ENCODE results near the gene NTM. TPM values are rescaled to one million over a fixed set of nuclear protein-coding genes. Genes with fewer than 3 reads are reported as not detected.

NTM gene
- polyA plus RNA-seq, 5 donors: 14.0 to 30.1 (median 23.9) TPM

DNA sequence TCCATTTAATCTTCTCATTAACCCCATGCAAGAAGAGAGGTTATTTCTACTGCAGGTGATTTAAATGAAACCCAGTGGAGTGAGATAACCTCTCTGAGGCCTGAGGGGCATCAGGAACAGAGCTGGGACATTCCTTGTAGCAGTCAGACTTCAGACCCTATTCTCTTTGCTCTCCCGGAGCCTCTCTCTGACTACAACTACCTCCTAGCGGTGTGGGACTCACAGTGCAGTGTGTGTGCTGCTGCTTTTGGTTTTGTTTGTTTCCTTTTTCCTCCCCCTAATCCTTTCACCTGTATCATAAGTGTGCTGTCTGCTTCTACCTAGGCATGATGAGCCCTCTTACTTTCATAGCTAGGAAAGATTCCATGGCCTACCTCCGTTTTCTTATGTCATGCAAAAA, 769.6 kb downstream of the NTM start:
- no peak for DNase-seq

DNA sequence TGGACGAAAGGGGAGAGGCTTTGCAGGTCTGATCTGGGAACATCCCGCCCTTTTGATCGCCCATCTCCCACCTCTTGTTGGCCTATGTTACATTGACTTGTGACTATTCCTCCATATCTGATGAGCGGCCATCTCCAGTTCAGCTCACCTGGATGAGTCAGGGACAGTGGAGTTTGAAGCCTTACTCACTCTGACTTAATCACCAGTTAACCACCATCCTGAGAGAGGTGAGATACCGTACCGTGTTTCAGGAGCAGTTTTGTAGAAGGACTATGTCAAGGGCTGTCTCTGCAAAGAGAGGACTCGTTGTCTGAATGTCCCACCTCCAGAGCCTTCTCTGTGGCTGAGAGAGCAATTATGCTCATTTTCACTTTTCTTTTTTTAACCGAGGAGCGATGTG, 771.7 kb downstream of the NTM start:
- no peak for DNase-seq

DNA sequence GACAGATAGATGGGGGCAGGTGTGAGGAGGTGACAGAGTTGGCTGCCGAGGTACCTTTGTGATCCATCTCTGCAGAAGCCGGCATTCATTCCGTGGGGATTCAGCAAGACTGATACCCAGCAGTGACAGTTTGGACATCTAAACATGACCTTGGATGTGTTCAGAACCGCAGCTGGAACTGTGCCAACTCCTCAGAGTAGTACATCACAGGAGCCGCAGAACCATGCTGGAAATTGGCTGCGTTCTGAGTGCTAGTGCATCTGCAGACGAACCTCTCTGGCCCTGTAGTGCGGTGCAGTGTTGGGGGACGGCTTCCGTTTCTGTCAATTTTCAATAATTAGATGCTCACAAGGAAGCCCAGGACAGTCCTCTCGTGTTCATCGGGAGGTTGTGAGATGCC, 772.1 kb downstream of the NTM start:
- DNase-seq: no peak

DNA sequence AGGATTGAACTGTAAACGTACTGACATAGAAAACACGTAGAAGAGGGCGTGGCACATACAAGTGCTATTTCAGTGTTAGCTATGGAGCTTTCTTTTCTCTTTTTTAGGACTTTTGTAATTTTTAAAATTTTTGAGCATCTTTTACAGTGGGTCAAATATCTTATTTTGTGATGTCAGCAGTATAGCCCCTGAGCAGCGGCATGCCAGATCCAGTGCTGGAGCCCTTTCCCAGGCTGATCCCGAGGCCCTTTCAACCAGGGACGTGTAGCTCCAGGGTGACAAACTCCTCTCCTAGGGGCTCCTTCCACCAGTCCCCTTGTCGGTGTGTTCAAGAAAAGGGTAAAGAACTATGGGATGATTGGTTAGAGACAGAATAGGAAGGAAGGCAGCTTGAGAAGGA, 777.0 kb downstream of the NTM start:
- no peak for DNase-seq

DNA sequence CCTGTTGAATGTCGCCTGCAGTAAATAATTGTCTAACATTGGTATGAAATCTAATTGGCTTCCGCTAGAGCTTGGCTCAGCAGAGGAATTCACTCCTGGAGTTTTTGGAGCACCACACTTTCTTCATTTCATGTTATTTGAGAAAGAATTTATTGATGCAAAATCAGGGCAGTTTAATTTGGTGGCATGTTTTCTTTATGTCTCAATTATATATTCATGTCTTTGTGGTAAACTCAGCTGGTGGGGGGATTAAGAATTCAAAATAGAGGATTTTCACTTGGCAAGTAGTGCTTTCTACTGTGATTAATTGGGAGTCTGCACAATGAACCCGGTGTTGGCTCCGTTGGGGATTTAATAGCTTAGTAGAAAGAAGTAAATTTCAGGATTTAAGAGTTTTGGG, 784.4 kb downstream of the NTM start:
- no peak for DNase-seq

DNA sequence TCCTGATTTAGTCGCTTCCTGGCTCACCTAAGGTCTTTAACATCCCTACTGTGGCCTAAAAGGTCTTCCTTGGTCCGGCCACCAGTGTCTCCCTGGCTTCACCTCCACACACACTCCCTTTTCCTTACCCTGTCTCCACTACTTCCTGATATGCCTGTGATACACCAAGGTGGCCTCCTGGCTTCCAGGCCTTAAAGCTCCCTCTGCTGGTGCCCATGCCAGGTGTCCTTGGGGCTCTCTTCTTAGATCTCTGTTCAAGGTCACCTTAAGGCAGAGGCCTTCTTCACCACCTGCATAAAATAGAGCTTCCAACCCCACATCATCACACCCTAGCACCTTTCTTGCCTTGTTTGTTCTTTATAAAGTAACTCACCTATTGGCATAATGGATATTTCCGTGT, 787.7 kb downstream of the NTM start:
- DNase-seq: no peak

DNA sequence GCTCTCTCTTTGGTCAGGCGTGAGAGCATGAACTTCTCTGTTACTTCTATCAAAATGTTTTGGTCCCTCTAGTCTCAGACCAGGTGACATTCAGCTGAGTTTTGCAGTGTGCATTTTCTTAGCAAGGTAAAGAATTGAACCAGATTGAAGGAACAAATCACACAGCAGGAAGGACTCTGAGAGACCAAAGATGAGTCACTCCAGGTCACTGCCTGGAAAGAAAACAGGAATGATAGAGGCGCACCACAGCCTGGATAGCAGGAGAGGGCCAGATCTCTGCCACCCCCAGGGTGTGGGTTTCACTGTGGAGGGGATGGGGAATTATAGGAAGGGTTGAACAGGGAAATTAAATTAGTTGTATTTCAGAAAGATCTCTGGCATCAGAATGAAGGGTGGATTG, 788.3 kb downstream of the NTM start:
- DNase-seq: no peak

DNA sequence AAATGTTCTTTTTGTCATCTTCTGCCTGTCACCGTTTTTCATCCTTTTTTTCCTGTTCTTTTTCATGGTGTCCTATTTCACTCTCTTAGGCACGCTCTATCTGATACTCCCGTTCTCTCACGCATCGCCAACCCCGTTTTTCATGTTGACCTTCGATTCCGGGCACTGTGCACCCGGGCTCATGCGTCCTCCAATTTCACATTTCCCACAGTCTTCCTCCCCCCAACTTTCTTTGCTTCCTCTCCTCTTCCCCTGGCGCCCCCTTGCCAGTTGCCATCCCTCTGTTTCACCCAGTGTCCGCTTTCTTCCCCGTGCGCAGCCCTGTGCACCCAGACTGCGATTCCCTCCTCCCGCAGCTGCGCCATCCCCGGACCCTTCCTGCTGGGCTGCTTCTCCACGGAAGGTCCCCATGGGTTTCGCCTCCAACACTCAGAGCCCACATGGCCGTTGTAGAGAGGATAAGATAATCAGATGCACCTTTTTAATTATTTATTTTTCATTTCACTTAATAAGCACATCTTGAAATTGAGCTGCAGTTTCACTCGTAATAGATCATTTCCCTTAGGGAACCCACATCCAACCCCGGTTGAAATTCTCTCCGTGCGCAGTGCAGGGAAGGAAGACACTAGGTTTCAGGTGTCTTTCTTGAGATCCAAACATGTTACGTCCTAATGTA, 791.1 kb downstream of the NTM start:
- DNase-seq: no peak

DNA sequence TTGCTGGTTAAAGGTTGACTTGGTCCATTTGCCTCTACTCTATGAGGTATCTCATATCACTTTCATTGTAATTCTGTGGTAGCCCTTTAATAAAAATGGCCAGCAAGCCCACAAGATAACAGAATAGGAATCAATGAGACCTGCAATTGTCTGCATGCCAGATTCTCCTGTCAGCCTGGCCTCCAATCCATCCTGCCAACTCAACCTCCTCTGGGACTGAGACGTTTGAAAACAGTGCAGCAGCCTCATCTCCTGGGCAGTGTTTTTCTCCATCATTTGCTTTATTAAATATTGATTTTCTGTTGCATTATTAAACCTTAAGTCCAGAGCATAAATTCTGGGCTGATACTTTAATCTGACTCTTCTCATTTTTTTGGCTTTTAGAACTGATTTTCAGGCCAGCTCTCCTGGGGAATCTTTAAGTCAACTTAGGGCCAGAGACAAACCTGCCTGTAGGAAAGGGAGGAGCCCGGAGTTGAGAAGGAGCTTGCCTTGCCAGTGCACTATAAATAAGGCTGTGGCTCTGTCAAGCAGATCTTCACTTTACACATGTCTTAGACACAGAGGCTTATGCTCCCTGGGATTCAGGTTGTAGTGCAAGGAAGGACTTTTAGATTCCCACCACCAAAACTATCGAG, 798.0 kb downstream of the NTM start:
- DNase-seq: no peak

DNA sequence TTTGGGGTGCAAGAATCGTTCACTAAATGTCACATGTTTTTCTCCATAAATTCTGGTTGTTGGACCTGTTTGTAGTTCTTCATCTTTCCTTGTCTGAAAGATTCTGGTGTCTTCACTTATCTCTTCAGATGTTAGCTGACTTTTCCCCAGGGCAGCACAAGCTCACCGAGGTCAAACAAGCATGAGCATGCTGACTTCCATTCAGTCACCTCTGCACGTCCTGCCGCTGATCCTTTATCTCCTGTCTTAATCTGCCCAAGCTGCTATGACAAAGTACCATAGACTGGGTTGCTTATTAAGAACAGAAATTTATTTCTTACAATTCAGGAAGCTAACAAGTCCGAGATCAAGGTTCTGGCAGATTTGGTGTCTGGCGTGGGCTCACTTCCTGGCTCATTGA, 800.6 kb downstream of the NTM start:
- DNase-seq: no peak

DNA sequence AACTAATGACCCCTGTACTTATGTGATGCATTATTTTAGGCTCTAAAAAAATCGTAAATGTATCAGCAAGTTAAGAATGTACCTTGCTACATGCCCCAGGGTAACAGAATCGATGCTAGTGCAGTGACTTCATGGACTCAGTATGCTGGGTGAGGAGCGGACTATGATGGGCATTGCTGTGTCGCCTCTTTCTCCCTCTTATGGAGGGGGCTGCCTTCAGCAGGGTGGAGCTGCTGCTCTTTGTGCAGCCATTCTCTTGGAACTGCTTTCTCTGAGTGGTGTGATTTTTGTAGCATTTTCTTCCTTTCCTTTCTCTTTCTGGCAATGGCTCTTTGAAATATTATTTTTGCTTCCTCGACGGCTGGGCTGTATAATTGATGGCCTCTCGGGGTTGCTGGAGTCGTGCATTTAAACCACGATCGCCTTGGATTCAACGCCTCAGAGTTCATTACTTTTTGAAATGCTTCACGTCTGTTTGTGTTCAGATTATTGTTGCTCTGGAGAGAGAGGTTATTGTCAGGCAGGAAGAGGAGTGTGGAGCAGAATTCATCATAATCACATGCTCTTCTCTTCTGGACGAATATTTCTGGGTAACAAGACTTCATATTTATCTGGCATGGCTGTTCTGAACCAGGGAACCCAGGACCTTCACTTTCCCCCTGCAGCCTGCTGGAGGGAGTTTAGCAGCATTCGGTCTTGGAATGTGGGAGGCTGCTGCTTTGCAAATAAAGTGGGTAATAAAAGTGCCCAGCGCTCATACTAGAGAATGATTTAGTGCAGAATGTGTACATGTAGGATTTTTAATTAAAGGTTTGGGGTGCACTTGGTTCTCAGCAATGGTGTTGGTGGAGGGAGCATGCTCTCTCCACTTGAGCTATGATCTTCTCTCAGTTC, 804.2 kb downstream of the NTM start:
- DNase-seq: no peak

DNA sequence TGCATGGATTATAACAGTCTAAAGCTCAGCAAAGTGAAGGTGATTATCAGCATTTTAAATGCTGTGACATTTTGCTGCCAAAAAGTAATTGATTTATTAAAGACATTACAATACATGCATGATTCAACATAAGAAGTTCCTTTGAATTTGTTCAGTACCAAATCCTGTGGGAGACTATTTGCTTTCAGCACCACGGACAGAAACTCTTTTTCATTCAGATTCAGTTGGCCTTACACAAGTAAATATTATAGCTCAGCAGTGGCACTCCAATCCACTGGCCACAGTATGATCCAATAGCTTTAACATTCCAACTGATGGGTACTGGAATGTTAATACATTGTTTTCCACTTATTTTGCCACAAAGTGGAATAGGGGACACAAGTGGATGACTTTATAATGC, 806.7 kb downstream of the NTM start:
- peak; percentile 38 to 45 for DNase-seq

DNA sequence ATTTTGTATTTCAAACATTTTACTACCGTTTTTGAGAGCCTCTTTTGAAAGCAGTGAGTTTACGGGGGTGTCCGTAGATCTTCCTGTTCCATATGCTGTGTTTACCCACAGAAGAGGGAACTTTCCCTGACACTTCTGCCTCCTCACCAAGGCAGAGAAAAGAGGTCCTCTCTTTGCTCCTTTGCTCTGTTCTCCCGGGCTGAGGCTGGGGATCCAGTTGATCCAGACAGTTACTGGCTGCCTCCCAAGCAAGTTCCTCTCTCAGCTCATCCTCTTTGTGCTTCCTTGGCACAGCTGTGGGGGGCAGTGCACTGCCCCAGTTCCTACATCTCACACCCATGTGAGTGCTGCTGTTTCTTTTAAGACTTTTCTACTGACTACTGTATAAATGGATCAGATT, 813.7 kb downstream of the NTM start:
- no peak for DNase-seq

DNA sequence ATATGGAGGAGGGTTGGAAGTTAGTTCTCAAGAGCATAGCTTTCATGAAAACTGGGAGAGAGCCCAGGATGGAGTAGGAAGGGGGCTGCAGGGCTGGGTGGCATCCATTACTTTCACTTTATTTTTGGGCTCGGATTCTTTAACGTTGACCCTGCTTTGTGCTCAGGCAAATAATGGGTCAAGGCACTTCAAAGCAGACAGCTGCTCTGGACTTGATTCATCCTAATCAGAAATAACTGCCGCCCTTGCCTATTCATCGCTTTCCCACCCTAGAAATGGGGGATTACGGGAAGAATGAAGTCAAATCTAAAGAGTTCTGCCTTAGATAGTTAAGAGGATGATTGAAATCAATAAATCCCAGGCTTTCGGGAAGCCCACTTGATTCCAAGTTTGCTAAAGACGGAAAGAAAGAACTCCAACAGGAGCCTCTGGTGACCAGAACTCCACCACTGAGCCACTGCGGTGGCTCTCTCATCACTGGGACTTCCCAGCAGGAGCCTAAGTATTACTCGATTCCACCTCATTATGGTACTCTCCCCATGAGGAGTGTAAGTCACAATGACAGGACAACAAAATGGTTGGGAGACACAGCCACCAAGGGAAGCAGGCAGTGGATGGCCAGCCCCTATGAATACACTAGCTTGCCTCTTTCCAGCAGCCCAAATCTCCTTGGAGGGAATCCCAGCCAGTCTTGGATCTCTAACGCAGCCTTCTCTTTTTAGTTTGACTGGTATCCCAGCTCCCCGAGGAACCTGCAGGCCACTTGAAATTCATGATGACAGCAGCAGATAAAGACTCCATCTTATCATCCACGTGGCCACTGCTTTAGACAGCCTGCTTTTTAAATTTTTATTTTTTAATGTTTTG, 815.5 kb downstream of the NTM start:
- no peak for DNase-seq

DNA sequence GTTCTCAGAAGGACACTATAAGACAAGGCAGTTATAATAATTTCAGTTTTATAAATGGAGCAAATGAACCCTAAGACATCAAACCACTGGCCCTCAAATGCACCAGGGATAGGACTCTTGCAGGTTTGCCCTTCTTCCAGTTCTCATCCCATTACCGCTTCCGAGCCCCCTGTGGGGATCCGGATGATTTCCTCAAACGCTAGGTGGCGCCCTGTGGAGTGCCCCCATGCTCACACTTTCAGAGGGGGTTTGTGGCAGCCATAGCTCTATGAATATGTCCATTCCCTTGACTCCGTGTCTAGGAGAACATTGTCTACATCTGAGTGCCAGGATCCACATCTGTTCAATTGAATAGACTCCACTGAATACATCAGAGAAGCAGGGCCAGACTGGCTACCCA, 816.3 kb downstream of the NTM start:
- no peak for DNase-seq

DNA sequence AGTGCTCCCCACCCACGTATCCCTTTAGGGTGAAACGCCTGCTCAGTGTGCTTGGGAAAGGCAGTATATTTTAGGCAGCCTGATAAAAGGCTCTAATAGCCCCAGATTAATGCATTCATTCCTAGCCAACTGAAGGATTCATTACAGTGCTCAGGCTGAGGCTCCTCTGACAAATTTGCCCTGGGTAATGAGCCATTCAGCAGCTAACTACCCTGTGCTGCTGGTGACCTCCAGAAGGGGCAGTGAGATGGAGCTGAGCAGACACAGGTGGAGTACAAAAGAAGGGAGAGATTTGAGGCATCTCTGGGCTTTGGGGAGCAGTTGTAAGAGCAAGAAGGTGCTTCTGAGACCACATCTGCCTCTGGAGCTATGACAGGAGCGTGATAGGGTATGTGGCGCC, 817.0 kb downstream of the NTM start:
- DNase-seq: no peak

DNA sequence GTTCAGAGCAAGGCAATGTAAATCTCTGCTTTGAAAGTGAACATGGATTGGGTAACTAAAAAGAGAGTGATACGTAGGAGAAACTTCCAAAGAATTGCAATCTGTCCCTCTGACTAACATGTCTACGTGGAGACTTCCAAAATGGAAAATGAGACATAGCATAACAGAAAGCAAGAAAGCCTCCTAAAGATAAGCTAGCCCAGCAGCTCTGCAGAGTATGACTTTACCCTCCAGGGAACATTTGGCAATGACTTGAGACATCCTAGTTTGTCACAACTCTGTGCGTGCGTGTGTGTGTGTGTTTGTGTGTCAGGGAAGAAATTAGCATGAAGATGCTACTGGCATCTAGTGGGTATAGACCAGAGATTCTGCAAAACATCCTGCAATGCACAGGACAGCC, 817.4 kb downstream of the NTM start:
- DNase-seq: no peak

DNA sequence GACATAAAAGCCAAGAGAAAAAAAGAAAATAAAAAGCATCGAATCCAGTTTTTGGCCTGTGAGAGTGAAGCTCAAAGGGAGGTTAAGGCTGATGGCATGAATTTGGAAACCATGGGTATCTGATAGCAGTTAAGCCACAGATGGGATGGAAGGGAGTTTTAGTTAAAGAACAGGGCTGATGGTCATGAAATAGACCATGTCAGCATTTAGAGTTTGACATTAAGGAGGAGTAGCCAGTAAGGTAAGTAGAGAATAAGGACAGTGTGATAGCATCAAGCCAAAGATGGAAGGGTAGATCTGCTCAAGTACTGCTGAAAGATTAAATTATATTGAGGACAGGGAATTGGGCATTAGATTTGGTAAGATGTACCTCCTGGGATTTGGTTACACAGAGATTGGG, 826.5 kb downstream of the NTM start:
- no peak for DNase-seq

DNA sequence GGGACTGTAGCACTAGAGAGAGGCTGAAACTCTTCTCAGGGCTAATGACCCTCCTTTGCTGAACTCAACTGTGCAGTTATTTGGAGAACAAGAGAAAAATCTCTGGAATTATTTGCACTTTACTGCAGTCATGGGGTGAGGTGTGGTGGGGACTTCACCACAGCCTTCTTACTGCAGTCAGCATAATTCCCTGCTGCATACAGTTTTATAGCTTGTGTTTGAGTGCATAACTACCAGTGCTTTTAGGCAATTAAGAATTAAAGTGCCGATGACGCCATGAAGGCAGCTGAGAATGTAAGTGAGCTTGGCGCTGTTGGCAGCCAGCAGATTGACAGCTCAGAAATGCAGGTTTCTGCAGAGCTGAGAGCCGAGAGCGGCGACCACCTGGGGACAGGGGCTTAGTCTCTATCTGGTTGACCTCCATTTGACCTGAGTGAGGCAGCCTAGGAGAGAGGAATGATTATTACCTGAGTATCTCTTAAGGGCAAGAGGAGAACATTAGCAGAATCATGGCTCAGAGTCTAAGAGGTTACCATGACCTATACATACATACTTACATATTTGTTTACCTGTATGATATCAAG, 830.0 kb downstream of the NTM start:
- peak; percentile 11 to 31 for DNase-seq

DNA sequence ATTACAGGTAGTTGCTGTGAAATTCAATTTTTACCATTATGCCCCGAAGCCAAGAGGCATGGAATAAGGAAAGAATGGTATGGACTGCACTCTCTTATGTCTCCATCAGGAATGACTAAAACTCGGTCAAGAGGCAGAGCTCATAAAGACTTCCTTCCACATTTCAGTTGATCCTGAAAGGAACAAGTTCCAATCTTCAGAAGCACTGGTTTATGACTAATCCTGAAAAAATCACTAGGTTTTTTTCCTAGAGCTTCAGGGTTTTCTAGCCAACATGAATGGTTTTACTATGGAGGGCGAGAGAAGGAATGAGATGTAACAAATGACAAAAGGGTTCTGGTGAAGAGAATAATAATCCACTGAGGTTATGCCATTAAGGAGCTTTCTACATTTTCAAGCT, 832.2 kb downstream of the NTM start:
- DNase-seq: no peak

DNA sequence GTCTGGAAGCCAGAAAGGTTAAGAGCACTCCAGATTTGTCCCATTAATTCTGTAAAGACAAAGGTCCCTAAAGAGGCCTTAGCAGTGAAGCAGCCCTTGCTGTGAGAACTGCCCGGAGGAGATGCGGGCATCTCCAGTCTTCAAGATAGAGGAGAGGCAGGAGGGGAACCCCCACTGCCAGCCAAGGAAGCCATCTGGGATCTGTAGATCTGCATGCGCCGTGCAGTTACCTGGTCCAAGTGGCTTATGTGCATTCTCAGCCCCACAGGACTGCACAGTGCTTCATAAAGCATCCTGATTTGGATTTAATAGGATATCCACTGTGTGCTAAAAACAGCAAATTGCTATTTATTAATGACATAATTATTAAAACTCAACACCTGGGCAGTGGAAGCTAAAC, 834.6 kb downstream of the NTM start:
- no peak for DNase-seq

DNA sequence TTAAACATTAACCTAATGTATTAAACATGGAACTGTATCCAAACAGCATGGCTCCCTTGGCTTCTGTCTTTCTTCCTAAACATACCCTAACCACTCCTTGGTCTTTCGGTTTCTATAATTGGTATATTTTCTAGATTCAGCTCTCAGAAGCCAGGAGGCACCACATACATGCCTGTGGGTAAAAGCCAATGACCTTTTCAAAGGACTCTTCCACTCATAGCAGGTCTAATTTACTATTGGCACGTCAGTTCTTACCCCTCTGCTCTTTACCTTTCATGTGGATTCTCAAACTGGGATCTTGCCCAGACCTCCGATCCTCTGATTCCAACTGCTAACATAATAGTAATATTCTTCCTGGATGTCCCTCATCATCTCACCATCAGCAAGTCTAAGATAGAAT, 835.1 kb downstream of the NTM start:
- DNase-seq: no peak

Measured in right lung (tissue), 5 donors.